ENCODE measurements around the gene CABCOCO1. TPM values are rescaled to one million over a fixed set of nuclear protein-coding genes. Genes with fewer than 3 reads are reported as not detected.
A peak's percentile ranks its signal among the peaks of the same experiment; 100 is the strongest.

The CABCOCO1 gene
- total and polyA plus RNA-seq, 10 of the 15 experiments (the other 5 are each of a cell fraction or from before 2014, with no cell fraction given), result not detected

- no peaks in the 10 kb centered on the region for H3K9me3 ChIP-seq (replicated peaks; ENCODE audit: control insufficient read depth, insufficient read depth, low read length)
- H2AFZ ChIP-seq (ENCODE audit: control insufficient read depth, low read depth, low read length), result no peak overlapping the region
- no peak overlapping the region for H3K4me2 ChIP-seq (ENCODE audit: control insufficient read depth, insufficient read depth)
- no peak overlapping the region for H3K27ac ChIP-seq (ENCODE audit: control insufficient read depth, insufficient read depth)
- intact Hi-C loops (cut with micrococcal nuclease; ENCODE audit: unreplicated experiment) (no loop called here), in situ Hi-C loops (cut with MboI) (no loop called here)
- SMC1A ChIA-PET (ENCODE audit: uncharacterized antibody, unreplicated experiment), result no interaction called here
- H3K4me3 ChIP-seq, result no peak overlapping the region
- H3K27me3 ChIP-seq (replicated peaks in 1 of 2; ENCODE audit: control insufficient read depth in 2 of 2, insufficient read depth in 2 of 2, low read length in 1 of 2), result no peaks in the 10 kb centered on the region
- DNase-seq (ENCODE audit: low read depth, low spot score), result no peak
- TF ChIP-seq EZH2 (IDR thresholded peaks at IDR 0.05; ENCODE audit: borderline replicate concordance, control insufficient read depth, low read depth, low read length) (no peak), SIX5 (IDR thresholded peaks at IDR 0.05; ENCODE audit: low read depth, low read length, severe bottlenecking) (no peak), SIN3A (IDR thresholded peaks at IDR 0.05; ENCODE audit: low read depth, low read length) (no peak), SUZ12 (IDR thresholded peaks at IDR 0.05; ENCODE audit: unreplicated experiment) (no peak), NR2F1 (conservative IDR thresholded peaks at IDR 0.05) (no peak), ZZZ3 (IDR thresholded peaks at IDR 0.05; ENCODE audit: control insufficient read depth, insufficient read length, low read depth) (no peak), NFYA (IDR thresholded peaks at IDR 0.05; ENCODE audit: borderline replicate concordance, low read depth, low read length) (no peak), ZBTB4 (CRISPR knock-in tag; IDR thresholded peaks at IDR 0.05) (no peak), MEF2A (IDR thresholded peaks at IDR 0.05; ENCODE audit: insufficient read depth, low read depth, low read length) (no peak), MEF2B (IDR thresholded peaks at IDR 0.05; ENCODE audit: partially characterized antibody, poor library complexity, severe bottlenecking) (no peak), ETV6 (conservative IDR thresholded peaks at IDR 0.05 in 1 of 2, IDR thresholded peaks at IDR 0.05 in 1 of 2; ENCODE audit: borderline replicate concordance in 1 of 2, low read depth in 1 of 2) (no peak), GATAD2B (conservative IDR thresholded peaks at IDR 0.05; ENCODE audit: low read depth) (no peak), CREB1 (IDR thresholded peaks at IDR 0.05; ENCODE audit: low read depth) (no peak), CUX1 (IDR thresholded peaks at IDR 0.05; ENCODE audit: insufficient replicate concordance, low read depth, low read length) (no peak), IKZF1 (conservative IDR thresholded peaks at IDR 0.05) (no peak)
- H3K9ac ChIP-seq (ENCODE audit: control insufficient read depth, insufficient read depth, low read length), result no peak overlapping the region
- no peak for ATAC-seq
- no peaks in the 10 kb centered on the region for H3K4me1 ChIP-seq (ENCODE audit: control insufficient read depth, insufficient read depth, low read length)
- H3K36me3 ChIP-seq (ENCODE audit: control insufficient read depth in 2 of 2, insufficient read depth in 2 of 2, low read length in 1 of 2), result no peaks in the 10 kb centered on the region
- H3K79me2 ChIP-seq (ENCODE audit: control insufficient read depth, insufficient read depth, low read length), result no peaks in the 10 kb centered on the region
- no TSS peak for BruUV-seq (replicated peaks)
- RAD21 ChIA-PET (ENCODE audit: unreplicated experiment), result no interaction called here
- FAIRE-seq, result peak; percentile 23
- POLR2A ChIA-PET, result no interaction called here
- CTCF ChIA-PET, result no interaction called here
- no peaks in the 10 kb centered on the region for H4K20me1 ChIP-seq (ENCODE audit: control insufficient read depth, insufficient read depth)
These were observed 26.8 kb upstream of the CABCOCO1 start for GRCh38 chr10:61635932-61636331.
